ENCODE measurements around the gene CA9. TPM values are rescaled to one million over a fixed set of nuclear protein-coding genes. Genes with fewer than 3 reads are reported as not detected.

CA9 gene
- polyA plus RNA-seq, 1 experiment, result 0.13 TPM

GRCh38 chr9:35696520-35697215 lies 22.9 kb downstream of the CA9 start:
- H3K27me3 ChIP-seq (ENCODE audit: control insufficient read depth, insufficient read depth, low read length), result no peaks in the 10 kb centered on the region
- no peak overlapping the region for H3K4me3 ChIP-seq (ENCODE audit: low read depth, low read length)
- no peak for DNase-seq (ENCODE audit: low read depth)
- peak; percentile 87 for TF ChIP-seq CTCF (IDR thresholded peaks at IDR 0.05; ENCODE audit: insufficient read depth, low read depth, low read length)
- ChIA-PET POLR2A (interaction anchor here (0.7 to 0.8 kb wide), 2 partner anchors 31 to 35 kb away, joined by 3 to 6 read pairs; no protein-coding TSS in a partner anchor), CTCF (interaction anchor here (0.6 to 8.9 kb wide), 21 partner anchors 9 to 80 kb away, joined by 3 to 177 read pairs (median 8); partner anchors contain the start of genes ARHGEF39, CA9, CCDC107 and CREB3)
- H3K36me3 ChIP-seq (ENCODE audit: control insufficient read depth, insufficient read depth, low read length), result peaks cover 38% of the 10 kb centered on the region

- H3K36me3 ChIP-seq (ENCODE audit: control insufficient read depth, insufficient read depth, low read length), result peaks cover 43% of the 10 kb centered on the region
- CTCF ChIA-PET, result interaction anchor here (1.9 to 8.9 kb wide), 9 partner anchors 13 to 51 kb away, joined by 8 to 177 read pairs (median 34); partner anchors contain the start of genes ARHGEF39, CA9, CCDC107 and RMRP
- no peak for DNase-seq (ENCODE audit: low read depth)
- H3K27me3 ChIP-seq (ENCODE audit: control insufficient read depth, insufficient read depth, low read length), result no peaks in the 10 kb centered on the region
- H3K4me3 ChIP-seq (ENCODE audit: low read depth, low read length), result no peak overlapping the region
- POLR2A ChIA-PET, result no interaction called here
- no peak for TF ChIP-seq CTCF (IDR thresholded peaks at IDR 0.05; ENCODE audit: insufficient read depth, low read depth, low read length)
Observed at GRCh38 chr9:35697486-35697885, 23.8 kb downstream of the CA9 start.

- peaks cover 47% of the 10 kb centered on the region for H3K36me3 ChIP-seq (ENCODE audit: control insufficient read depth, insufficient read depth, low read length)
- TF ChIP-seq CTCF (IDR thresholded peaks at IDR 0.05; ENCODE audit: insufficient read depth, low read depth, low read length), result no peak
- DNase-seq (ENCODE audit: low read depth), result no peak
- no peak overlapping the region for H3K4me3 ChIP-seq (ENCODE audit: low read depth, low read length)
- ChIA-PET POLR2A (no interaction called here), CTCF (interaction anchor here (1.1 to 8.9 kb wide), 7 partner anchors 8 to 41 kb away, joined by 3 to 177 read pairs (median 34); partner anchors contain the start of genes ARHGEF39, CCDC107 and RMRP)
- H3K27me3 ChIP-seq (ENCODE audit: control insufficient read depth, insufficient read depth, low read length), result no peaks in the 10 kb centered on the region
Observed at GRCh38 chr9:35698231-35698630, 24.5 kb downstream of the CA9 start.

GRCh38 chr9:35700031-35700430 lies 26.3 kb downstream of the CA9 start:
- ChIA-PET POLR2A (interaction anchor here (1.0 kb wide), 1 partner anchor 9 kb away, joined by 24 read pairs; no protein-coding TSS in a partner anchor), CTCF (interaction anchor here (1.6 to 8.9 kb wide), 3 partner anchors 12 to 38 kb away, joined by 6 to 177 read pairs (median 116); no protein-coding TSS in a partner anchor)
- no peak overlapping the region for H3K4me3 ChIP-seq (ENCODE audit: low read depth, low read length)
- no peak for TF ChIP-seq CTCF (IDR thresholded peaks at IDR 0.05; ENCODE audit: insufficient read depth, low read depth, low read length)
- DNase-seq (ENCODE audit: low read depth), result no peak
- H3K27me3 ChIP-seq (ENCODE audit: control insufficient read depth, insufficient read depth, low read length), result no peaks in the 10 kb centered on the region
- peaks cover 63% of the 10 kb centered on the region for H3K36me3 ChIP-seq (ENCODE audit: control insufficient read depth, insufficient read depth, low read length)

- CTCF ChIA-PET, result interaction anchor here (0.8 to 8.9 kb wide), 4 partner anchors 11 to 39 kb away, joined by 3 to 177 read pairs (median 61); partner anchors contain the start of gene TPM2
- Histone ChIP-seq H3K27me3 (ENCODE audit: control insufficient read depth, insufficient read depth, low read length) (no peaks in the 10 kb centered on the region), H3K4me3 (ENCODE audit: low read depth, low read length) (no peak overlapping the region), H3K36me3 (ENCODE audit: control insufficient read depth, insufficient read depth, low read length) (peaks cover 72% of the 10 kb centered on the region)
- POLR2A ChIA-PET, result interaction anchor here (1.0 kb wide), 1 partner anchor 10 kb away, joined by 24 read pairs; no protein-coding TSS in a partner anchor
- no peak for TF ChIP-seq CTCF (IDR thresholded peaks at IDR 0.05; ENCODE audit: insufficient read depth, low read depth, low read length)
- DNase-seq (ENCODE audit: low read depth), result no peak
Observed at GRCh38 chr9:35700942-35701341, 27.2 kb downstream of the CA9 start.
